Body of pancreas (tissue), 4 donors: Measurements from ENCODE around the gene MYL7. TPM values are rescaled to one million over a fixed set of nuclear protein-coding genes. Genes with fewer than 3 reads are reported as not detected.

Experiments
- ATAC-seq: fragments of 150-250 bp; one replicate; pipeline ENCODE4 v1.9.1; 2016
- DNase-seq, 4 donors: peaks; one replicate each; pipeline ENCODE4 v3.0.0-alpha.2; 2019
- H3K27ac ChIP-seq, 4 donors: fragments of 200-600 bp; sonication (generic); 1 replicate in 3 of 4; 2 replicates in 1 of 4; pipeline versions ENCODE4 v1.5.1 to v1.6.1; 2016 to 2019; ENCODE audit warnings: mild to moderate bottlenecking in 1 of 4, mixed read lengths in 1 of 4, moderate library complexity in 1 of 4
- H3K27me3 ChIP-seq, 2 donors: fragments of 200-600 bp; sonication (generic); one replicate each; pipeline ENCODE4 v1.6.0; 2016; ENCODE audit warnings: mild to moderate bottlenecking in 1 of 2
- H3K36me3 ChIP-seq, 2 donors: fragments of 200-600 bp; sonication (generic); replicated peaks in 1 of 2; 2 replicates each; pipeline ENCODE4 v1.5.1; 2016; ENCODE audit warnings: low read depth in 2 of 2; ENCODE audit not compliant: insufficient read depth in 1 of 2
- H3K4me1 ChIP-seq: fragments of 200-600 bp; sonication (generic); one replicate; pipeline ENCODE4 v1.6.0; 2016
- H3K4me3 ChIP-seq, 2 donors: fragments of 200-600 bp; sonication (generic); 1 replicate in 1 of 2; 2 replicates in 1 of 2; pipeline ENCODE4 v1.5.1; 2016 to 2019
- H3K9me3 ChIP-seq, 3 donors: fragments of 200-600 bp; sonication (generic); 1 replicate in 2 of 3; 2 replicates in 1 of 3; pipeline ENCODE4 v1.5.1; 2016
- CTCF ChIP-seq, 7 experiments: fragments of 450-650 bp in 4 of 7; fragments of 200-600 bp in 3 of 7; sonication (generic) in 3 of 7; IDR thresholded peaks; one replicate each; pipeline ENCODE4 v1.5.1; 2016 to 2019; ENCODE audit warnings: antibody characterized with exemption in 7 of 7
- POLR2A ChIP-seq, 3 donors: fragments of 450-650 bp; IDR thresholded peaks; one replicate each; pipeline ENCODE4 v1.6.1; 2016; ENCODE audit warnings: antibody characterized with exemption in 3 of 3, mild to moderate bottlenecking in 2 of 3
- WGBS, 2 donors: methylation state at CpG; one replicate each; pipeline ENCODE4 v1.1.5; 2017; 5-methylcytosine and 5-hydroxymethylcytosine counted together
- intact Hi-C: fragments of 100-400 bp; cut with DNase I; formaldehyde crosslinking; loops from one replicate; pipeline ENCODE4 v1.15.1; 2023
- total RNA-seq, 2 donors: library from RNA; depleted of rRNA; stranded (reverse); fragments of >200 nt; gene quantifications; one replicate each; pipeline ENCODE4 v1.1.0, GENCODE V29; 2016

The MYL7 gene
- not detected for total RNA-seq

- Histone ChIP-seq H3K36me3 (no peaks in the 10 kb centered on the region), H3K4me3 (no peak within 1 kb of the TSS), H3K4me1 (peaks cover 6% of the 10 kb centered on the region), H3K9me3 (no peaks in the 10 kb centered on the region), H3K27ac (no peak within 1 kb of the TSS), H3K27me3 (no peaks in the 10 kb centered on the region)
- intact Hi-C loops, result no loop called here
- TF ChIP-seq CTCF (IDR thresholded peaks at IDR 0.05) (no peak), POLR2A (IDR thresholded peaks at IDR 0.05) (no peak)
- DNase-seq (no peak), ATAC-seq (no peak)
- WGBS, 2 donors, result 66 to 77% methylated on average over 5 to 6 of the region's 6 CpGs
Observed at GRCh38 chr7:44141221-44141850, at the start of gene MYL7. Gene MYL7 (minus strand): TSS chr7:44141332. CDS start chr7:44141305, 27 bp downstream.

- DNase-seq, result no peak
- no peak for TF ChIP-seq POLR2A (IDR thresholded peaks at IDR 0.05)
- TF ChIP-seq CTCF (IDR thresholded peaks at IDR 0.05), result no peak
- intact Hi-C loops, result no loop called here
- no peak overlapping the region for H3K27ac ChIP-seq
- no peaks in the 10 kb centered on the region for H3K27me3 ChIP-seq
- ATAC-seq, result no peak
- H3K4me1 ChIP-seq, result no peaks in the 10 kb centered on the region
- no peaks in the 10 kb centered on the region for H3K36me3 ChIP-seq
- 71 to 80% methylated on average over 14 of the region's 14 CpGs for WGBS, 2 donors
- no peak overlapping the region for H3K4me3 ChIP-seq
- H3K9me3 ChIP-seq, result no peaks in the 10 kb centered on the region
Observed at GRCh38 chr7:44189993-44190872, 49.1 kb upstream of the MYL7 start.

- Histone ChIP-seq H3K4me3 (no peak within 1 kb of the TSS), H3K4me1 (no peaks in the 10 kb centered on the region), H3K27me3 (no peaks in the 10 kb centered on the region), H3K27ac (peak within 1 kb of the TSS in 1 of 4 donors; percentile 14), H3K9me3 (no peaks in the 10 kb centered on the region), H3K36me3 (no peaks in the 10 kb centered on the region)
- WGBS, 2 donors, result 66% methylated on average over 11 of the region's 11 CpGs; no CpG with 5 or more reads in 1 of the 2 donors
- ATAC-seq (peak; percentile 45), DNase-seq (peak in 3 of 4 donors; percentile 54 to 74 (median 56))
- TF ChIP-seq POLR2A (IDR thresholded peaks at IDR 0.05), result peak in 1 of 3 donors; percentile 29
- no peak for TF ChIP-seq CTCF (IDR thresholded peaks at IDR 0.05)
- intact Hi-C loops, result no loop called here
Observed at GRCh38 chr7:44189286-44189992, 48.3 kb upstream of the MYL7 start, which contains the start of gene GCK. Gene GCK (minus strand): TSS chr7:44189439. CDS start chr7:44188953, 486 bp downstream.

GRCh38 chr7:44188480-44189225 is 47.5 kb upstream of the MYL7 start:
- WGBS, 2 donors, result 66 to 72% methylated on average over 11 to 16 of the region's 16 CpGs
- no peaks in the 10 kb centered on the region for H3K9me3 ChIP-seq
- DNase-seq, result no peak
- intact Hi-C loops, result no loop called here
- H3K4me1 ChIP-seq, result no peaks in the 10 kb centered on the region
- no peaks in the 10 kb centered on the region for H3K36me3 ChIP-seq
- TF ChIP-seq POLR2A (IDR thresholded peaks at IDR 0.05), result no peak
- no peak for TF ChIP-seq CTCF (IDR thresholded peaks at IDR 0.05)
- no peak overlapping the region for H3K4me3 ChIP-seq
- no peak for ATAC-seq
- no peaks in the 10 kb centered on the region for H3K27me3 ChIP-seq
- peak overlapping the region in 1 of 4 donors; percentile 14 for H3K27ac ChIP-seq
